KOPT-K1 (cell line): ENCODE data around the gene CRIM1.

Experiments
- H3K27ac ChIP-seq: fragments of 200-600 bp; sonication (generic); 2 replicates; pipeline ENCODE4 v1.5.1; 2016; ENCODE audit warnings: antibody characterized with exemption, mild to moderate bottlenecking, low read depth, low read length; ENCODE audit not compliant: poor library complexity, severe bottlenecking
- H3K36me3 ChIP-seq: fragments of 200-600 bp; sonication (generic); 2 replicates; pipeline ENCODE4 v1.5.1; 2017; ENCODE audit warnings: antibody characterized with exemption, mild to moderate bottlenecking, low read length, moderate library complexity; ENCODE audit not compliant: insufficient read depth
- H3K9me3 ChIP-seq: fragments of 200-600 bp; sonication (generic); 2 replicates; pipeline ENCODE4 v1.5.1; 2017; ENCODE audit warnings: antibody characterized with exemption, low read length, mild to moderate bottlenecking; ENCODE audit not compliant: insufficient read depth, poor library complexity, severe bottlenecking

CRIM1 gene

DNA sequence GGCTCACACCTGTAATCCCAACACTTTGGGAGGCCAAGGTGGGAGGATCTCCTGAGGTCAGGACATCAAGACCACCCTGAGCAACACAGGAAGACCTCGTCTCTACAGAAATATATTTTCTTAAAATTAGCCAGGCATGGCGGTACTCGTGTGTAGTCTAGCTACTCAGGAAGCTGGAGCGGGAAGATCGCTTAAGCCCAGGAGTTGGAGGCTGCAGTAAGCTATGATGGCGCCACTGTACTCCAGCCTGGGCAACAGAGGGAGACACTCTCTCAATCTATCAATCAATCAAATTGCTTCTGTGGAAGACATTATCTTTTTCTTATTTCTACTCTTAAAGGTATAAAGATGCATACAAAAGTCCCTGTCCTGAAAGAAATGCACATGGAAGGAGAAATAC is 231.1 kb downstream of the CRIM1 start:
- Histone ChIP-seq H3K36me3 (peaks cover 65% of the 10 kb centered on the region), H3K27ac (no peak overlapping the region), H3K9me3 (no peaks in the 10 kb centered on the region)

DNA sequence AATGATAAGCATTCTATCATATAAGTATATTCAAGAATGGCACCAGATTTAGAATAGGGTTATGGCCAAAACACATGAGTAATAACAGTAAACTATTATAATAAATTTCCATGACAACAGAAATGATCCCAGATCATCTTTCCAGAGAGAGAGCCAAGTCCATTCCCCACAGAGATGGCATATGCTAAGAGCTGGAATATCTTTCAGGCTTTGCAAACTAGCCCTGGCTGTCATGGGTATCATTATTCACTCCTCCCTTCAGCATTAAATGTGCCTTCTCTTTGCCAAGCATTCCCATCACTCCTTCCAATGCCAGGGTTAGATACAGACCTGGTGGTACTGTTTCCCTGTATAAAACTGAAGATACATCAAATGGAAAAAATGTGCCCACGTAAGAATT is 231.5 kb downstream of the CRIM1 start:
- H3K27ac ChIP-seq = no peak overlapping the region
- H3K36me3 ChIP-seq = peaks cover 62% of the 10 kb centered on the region
- no peaks in the 10 kb centered on the region for H3K9me3 ChIP-seq

DNA sequence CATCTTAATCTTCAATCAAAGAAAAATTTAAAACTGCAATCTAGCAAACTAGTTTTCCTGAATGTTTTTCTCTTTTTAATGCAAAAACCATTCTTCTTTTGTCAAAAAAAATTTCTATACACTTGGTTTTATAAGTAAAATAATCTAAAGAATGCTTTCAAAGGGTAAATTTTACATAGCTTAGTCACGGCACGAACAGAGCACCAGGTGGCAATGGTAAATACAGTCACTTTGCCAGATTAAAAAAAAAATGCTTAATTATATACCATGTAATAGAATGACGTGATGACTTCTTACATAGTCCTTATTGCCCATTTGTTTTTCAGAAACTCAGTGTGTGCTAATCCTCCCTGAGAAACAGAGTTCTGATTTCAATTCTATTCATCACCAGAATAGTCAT is 232.0 kb downstream of the CRIM1 start:
- Histone ChIP-seq H3K36me3 (peaks cover 57% of the 10 kb centered on the region), H3K27ac (no peak overlapping the region), H3K9me3 (no peaks in the 10 kb centered on the region)

DNA sequence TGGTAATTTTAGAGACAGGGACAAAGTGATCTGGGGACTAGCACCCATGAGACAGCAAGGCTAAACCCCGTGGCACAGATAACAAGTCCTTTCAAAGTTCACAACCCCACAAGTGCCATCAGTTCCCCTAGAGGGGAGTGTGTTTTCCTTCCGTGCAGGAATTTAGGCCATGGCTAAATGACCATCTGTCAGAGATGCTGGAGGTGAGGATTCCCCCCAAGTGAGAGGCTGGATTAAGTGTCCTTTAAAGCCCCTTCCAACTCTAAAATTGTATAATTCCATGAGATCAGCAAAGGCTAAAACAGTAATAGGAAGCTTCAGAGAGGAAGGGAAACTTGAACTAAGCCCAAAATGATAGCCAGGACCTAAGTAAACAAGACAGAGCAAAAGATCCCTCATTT is 233.7 kb downstream of the CRIM1 start:
- peaks cover 41% of the 10 kb centered on the region for H3K36me3 ChIP-seq
- no peaks in the 10 kb centered on the region for H3K9me3 ChIP-seq
- H3K27ac ChIP-seq = no peak overlapping the region

DNA sequence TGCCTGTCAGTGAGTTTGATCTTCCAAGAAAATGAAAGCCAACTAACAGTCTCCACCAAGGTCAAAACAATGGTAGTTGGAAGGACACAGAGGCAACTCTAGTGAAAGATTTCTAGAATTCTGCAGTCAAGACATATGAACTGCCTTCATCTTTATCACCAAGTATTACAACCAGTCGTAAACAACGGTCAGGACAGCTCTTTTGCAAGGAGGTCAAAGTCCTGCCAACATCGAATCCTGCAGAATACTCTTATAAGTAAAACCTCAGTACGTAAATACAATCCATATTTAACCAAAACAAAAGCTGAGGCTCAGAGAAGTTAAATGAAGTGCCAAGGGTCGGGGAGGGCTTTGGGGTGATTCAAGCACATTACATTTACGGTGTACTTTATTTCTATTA is 239.3 kb downstream of the CRIM1 start:
- peaks cover 14% of the 10 kb centered on the region for H3K36me3 ChIP-seq
- no peak overlapping the region for H3K27ac ChIP-seq
- no peaks in the 10 kb centered on the region for H3K9me3 ChIP-seq

DNA sequence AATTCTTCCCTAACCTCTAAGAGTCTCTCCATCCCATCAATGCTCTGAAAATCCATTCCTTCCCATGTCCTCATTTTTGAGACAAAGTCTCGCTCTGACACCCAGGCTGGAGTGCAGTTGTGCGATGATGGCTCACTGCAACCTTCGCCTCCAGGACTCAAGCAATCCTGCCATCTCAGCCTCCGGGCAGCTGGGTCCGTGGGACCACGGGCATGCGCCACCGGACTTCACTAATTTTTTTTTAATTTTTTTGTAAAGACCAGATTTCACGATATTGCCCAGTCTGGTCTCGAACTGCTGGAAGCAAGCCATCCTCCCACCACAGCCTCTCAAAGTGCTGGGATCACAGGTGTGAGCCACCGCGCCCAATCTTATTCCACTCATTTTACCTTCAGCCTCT is 240.8 kb downstream of the CRIM1 start:
- H3K27ac ChIP-seq = no peak overlapping the region
- peaks cover 6% of the 10 kb centered on the region; the same call in 1 of the 2 replicates for H3K36me3 ChIP-seq
- H3K9me3 ChIP-seq = no peaks in the 10 kb centered on the region

DNA sequence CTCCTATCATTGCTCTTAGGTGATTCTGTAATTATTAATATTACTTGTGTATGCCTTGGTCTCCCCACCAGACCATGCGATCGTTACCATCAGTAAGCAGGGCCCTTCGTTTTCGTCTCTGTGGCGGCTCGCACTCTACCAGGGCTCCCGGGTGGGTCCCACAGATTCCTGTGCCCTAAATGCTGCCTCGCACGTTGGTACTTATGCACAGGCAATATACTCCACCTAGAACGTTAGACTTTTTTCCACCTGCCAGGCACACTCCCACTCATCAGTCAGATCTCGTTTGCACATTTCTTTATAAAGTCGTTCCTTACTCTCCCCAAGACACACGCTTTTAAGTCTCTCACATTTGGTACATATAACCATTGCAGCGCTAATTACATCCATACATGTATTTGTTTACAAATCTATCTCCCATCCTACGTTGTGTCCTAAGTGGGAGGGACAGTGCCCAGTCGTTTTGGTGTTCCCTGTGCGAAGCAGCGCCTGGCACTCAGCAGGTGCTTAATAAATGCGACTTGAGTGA is 241.5 kb downstream of the CRIM1 start:
- peaks cover 6% of the 10 kb centered on the region; the same call in 1 of the 2 replicates for H3K36me3 ChIP-seq
- H3K9me3 ChIP-seq = no peaks in the 10 kb centered on the region
- H3K27ac ChIP-seq = peak overlapping the region; percentile 61

DNA sequence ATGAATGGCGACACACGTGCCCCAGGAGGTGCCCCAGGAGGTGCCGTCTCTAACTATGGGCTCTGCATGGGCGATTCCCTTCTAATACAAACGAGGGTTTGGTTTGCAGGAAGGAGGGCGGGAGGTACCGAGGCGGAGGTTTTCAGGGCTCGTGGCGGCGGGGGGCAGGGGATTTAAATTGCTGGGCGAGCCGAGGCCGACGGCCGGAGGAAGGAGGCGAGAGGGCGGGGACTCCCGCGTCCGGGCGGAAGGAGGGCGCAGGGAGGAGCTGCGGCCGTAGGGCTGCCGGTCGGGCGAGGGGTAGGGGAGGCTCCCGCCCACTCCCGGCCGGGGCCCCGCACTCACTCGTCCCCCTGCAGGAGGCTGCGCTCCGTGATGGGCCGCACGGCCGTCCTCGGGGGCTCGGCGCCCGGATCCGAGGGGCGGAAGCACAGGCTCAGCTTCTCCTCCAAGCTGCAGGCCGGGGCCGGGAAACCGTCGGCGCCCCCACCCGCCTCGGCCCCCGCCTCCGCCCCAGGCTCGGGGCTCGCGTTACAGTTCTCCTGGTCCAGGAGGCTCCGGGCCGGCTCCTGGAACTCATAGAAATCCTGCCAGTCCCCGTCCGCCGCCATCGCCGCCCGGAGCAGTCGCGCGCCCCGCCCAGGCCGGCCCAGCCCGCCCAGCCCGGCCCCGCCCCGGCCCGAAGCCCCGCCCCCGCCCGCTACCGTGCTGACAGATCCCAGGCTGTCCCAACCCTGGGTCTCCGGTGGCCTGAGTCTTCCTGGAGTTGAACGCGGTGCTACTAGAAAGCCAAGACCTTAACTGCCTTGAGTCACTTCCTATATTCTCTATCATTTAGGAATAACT is 242.2 kb downstream of the CRIM1 start, which contains the start of gene FEZ2:
TSS of gene FEZ2 (minus strand) at position 637 of the 846 bp plus-strand sequence. CDS start at position 611, 26 bp downstream.
- H3K9me3 ChIP-seq = no peaks in the 10 kb centered on the region
- H3K36me3 ChIP-seq = peaks cover 6% of the 10 kb centered on the region; the same call in 1 of the 2 replicates
- H3K27ac ChIP-seq = peak within 1 kb of the TSS; percentile 61
